Heart left ventricle (tissue), 13 donors: ENCODE measurements around the gene CYB5R3.
A peak's percentile ranks its signal among the peaks of the same experiment; 100 is the strongest.

ENCODE experiments used
- POLR2A ChIP-seq, 2 donors: fragments of 450-650 bp; IDR thresholded peaks; one replicate each; pipeline ENCODE4 v1.6.1; 2017; ENCODE audit warnings: antibody characterized with exemption in 2 of 2, mild to moderate bottlenecking in 2 of 2, moderate library complexity in 2 of 2
- TF ChIP-seq, protein P1 (sequence below), 12 donors: fragments of 200-600 bp; sonication (generic) in 4 of 12; IDR thresholded peaks; one replicate each; pipeline versions ENCODE4 v1.5.0 to v1.8.0; 2018 to 2022; ENCODE audit warnings: antibody characterized with exemption in 12 of 12, mild to moderate bottlenecking in 5 of 12
- donor health status: ischemic (EF 13 %, LVEDD 7.1; RV severe dilation, severe dysfunction).
- donor health status: DM: no; HTN: yes; CAD: no.
- donor health status: DM: no; HTN: no; CAD: no.
- donor health status: ischemic (EF 25% LVEDD 6.9; RV normal size, moderate dysfunction).
- donor health status: ischemic (EF 25% LVEDD 5.7; RV mildly dilated, moderate dysfunction).
- donor health status: ischemic (EF 35%, LVEDD 5.7; RV mildly dilated, moderate dysfunction).
- donor health status: nonischemic (EF 11% LVEDD 7.7; RV severe dilation, severe dysfunction).
- donor health status: DM: yes; HTN: yes; CAD: no.
- donor health status: PGD.
- donor health status: ischemic (EF 29% LVEDD 5.4; RV normal size, mild dysfunction).
- donor health status: nonischemic (EF 23%, LVEDD 6.1; RV moderate dilation, normal function).

DNA sequence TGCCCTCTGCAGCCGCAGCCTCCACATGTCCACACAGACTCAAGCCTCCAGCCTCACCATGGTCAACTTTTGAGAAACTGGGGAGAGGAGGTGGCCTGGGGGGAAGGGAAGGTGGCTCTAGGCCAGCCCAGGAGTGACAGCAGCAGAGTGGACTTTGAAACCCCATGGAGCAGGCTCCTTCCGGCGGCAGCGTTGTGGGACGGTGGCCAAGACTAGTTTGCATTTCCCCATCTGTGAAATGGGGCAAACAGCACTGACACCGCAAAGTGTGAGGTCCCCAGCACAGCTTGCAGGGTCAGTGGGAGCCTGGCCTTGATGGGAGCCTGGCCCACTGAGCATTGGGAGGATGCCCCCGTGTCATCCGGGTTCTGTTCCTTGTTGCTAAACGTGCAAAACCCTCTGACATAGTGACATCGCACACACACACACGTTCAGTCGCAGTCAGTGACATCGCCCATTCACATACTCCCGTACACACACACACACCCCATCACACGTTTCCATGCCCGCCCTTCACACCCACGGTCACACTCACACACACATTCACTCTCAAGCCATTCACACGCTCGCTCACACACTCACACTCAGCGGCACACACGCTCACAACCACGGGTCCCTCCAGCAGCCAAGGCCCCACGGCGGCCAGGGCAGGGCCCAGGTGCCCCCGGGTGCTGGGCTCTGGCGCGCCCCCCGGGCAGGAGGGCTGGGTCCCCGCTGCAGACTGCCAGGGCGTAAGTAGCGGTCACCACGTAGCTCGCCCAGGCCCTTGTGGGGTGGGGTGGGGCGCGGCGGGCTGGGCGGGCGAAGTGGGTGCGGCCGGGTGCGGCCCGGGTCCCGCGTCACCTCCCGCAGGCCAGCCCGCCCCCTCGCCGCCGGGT lies 585 bp downstream of the CYB5R3 start:
- TF ChIP-seq POLR2A (IDR thresholded peaks at IDR 0.05) = peak in 1 of 2 donors; percentile 41
- TF ChIP-seq, protein P1, sequence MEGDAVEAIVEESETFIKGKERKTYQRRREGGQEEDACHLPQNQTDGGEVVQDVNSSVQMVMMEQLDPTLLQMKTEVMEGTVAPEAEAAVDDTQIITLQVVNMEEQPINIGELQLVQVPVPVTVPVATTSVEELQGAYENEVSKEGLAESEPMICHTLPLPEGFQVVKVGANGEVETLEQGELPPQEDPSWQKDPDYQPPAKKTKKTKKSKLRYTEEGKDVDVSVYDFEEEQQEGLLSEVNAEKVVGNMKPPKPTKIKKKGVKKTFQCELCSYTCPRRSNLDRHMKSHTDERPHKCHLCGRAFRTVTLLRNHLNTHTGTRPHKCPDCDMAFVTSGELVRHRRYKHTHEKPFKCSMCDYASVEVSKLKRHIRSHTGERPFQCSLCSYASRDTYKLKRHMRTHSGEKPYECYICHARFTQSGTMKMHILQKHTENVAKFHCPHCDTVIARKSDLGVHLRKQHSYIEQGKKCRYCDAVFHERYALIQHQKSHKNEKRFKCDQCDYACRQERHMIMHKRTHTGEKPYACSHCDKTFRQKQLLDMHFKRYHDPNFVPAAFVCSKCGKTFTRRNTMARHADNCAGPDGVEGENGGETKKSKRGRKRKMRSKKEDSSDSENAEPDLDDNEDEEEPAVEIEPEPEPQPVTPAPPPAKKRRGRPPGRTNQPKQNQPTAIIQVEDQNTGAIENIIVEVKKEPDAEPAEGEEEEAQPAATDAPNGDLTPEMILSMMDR (IDR thresholded peaks at IDR 0.05) = no peak
